ENCODE data around the gene SEMA6B.

- no peak for TF ChIP-seq CTCF (IDR thresholded peaks at IDR 0.05; ENCODE audit: extremely low read depth in 1 of 2, insufficient read depth in 1 of 2, low read depth in 1 of 2, low read length in 2 of 2)
- no peak for TF ChIP-seq POLR2AphosphoS5 (IDR thresholded peaks at IDR 0.05; ENCODE audit: insufficient read depth, low read depth, low read length)
Measured at GRCh38 chr19:4498694-4499093, 60.8 kb downstream of the SEMA6B start.

Measured in endothelial cell of umbilical vein (primary cell).